SK-N-SH (cell line): Measurements from ENCODE around the gene SERPINE2.

Experiments used
- EP300 ChIP-seq, 2 experiments: IDR thresholded peaks; 2 replicates each; pipeline versions ENCODE4 v1.4.0 to v1.6.1; 2012; ENCODE audit warnings: borderline replicate concordance in 1 of 2, low read depth in 1 of 2, low read length in 1 of 2
- EZH2phosphoT487 ChIP-seq: fragments of 200-600 bp; sonication (generic); IDR thresholded peaks from 2 replicates; pipeline ENCODE4 v1.6.1; 2017; ENCODE audit warnings: low read depth, mixed run types, mild to moderate bottlenecking, antibody characterized with exemption, moderate library complexity, borderline replicate concordance
- FOSL2 ChIP-seq: IDR thresholded peaks from 2 replicates; pipeline ENCODE4 v1.4.0; 2012; ENCODE audit warnings: low read depth, mild to moderate bottlenecking, moderate library complexity, borderline replicate concordance
- POLR2AphosphoS5 ChIP-seq: IDR thresholded peaks from 2 replicates; pipeline ENCODE4 v1.6.1; 2012; ENCODE audit warnings: low read depth, low read length
- RAD21 ChIP-seq: IDR thresholded peaks from 2 replicates; pipeline ENCODE4 v1.6.1; 2012; ENCODE audit warnings: mild to moderate bottlenecking, low read length
- SIN3A ChIP-seq: IDR thresholded peaks from 2 replicates; pipeline ENCODE4 v1.6.1; 2012; ENCODE audit warnings: low read depth, mild to moderate bottlenecking, low read length, moderate library complexity, borderline replicate concordance
- TAF1 ChIP-seq: IDR thresholded peaks from 2 replicates; pipeline ENCODE4 v1.6.1; 2012; ENCODE audit warnings: low read depth, mild to moderate bottlenecking, low read length, moderate library complexity, borderline replicate concordance
- YY1 ChIP-seq: IDR thresholded peaks from 2 replicates; pipeline ENCODE4 v1.4.0; 2012; ENCODE audit warnings: low read depth, mild to moderate bottlenecking
- TF ChIP-seq, protein P1 (sequence below): fragments of 200-600 bp; sonication (generic); IDR thresholded peaks from 2 replicates; pipeline ENCODE4 v1.6.1; 2017; ENCODE audit warnings: antibody characterized with exemption, mild to moderate bottlenecking, moderate library complexity
- TF ChIP-seq, protein P2 (sequence below): IDR thresholded peaks from 2 replicates; pipeline ENCODE4 v1.4.0; 2012; ENCODE audit warnings: low read depth
- TF ChIP-seq, protein P3 (sequence below): IDR thresholded peaks from 2 replicates; pipeline ENCODE4 v1.6.1; 2012; ENCODE audit warnings: mild to moderate bottlenecking, low read depth, low read length, moderate library complexity

DNA sequence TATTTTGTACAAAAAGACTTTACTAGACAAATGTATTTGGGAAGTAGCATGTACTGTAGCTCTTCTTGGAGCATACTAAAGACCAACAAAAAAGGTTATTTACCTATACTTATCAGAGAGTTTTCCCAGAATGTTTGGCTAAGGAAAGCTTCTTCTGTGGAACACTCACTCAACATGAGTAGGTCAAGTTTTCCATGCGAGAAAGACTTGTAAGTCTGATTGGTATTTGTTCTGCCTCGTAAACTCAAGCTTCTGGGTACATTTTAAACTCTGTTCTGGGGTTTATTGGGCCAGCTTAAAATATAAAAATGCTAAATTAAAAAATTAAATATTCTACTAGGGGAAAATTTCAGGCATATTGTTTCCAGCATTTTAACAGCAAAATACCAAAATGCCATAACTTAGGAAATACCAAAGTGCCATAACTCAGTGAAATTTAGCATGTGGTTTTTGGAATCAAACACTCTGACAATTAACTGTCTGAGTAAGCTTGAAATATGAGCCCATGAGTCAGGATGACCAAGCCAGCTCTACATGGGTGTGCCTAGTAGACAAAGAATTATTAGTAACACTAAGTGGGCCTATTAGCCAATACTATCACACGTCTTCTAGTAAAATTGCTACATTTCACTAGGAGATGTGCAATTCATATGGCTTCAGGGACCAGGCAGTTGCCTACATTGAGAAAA is 47.3 kb upstream of the SERPINE2 start:
- TF ChIP-seq, protein P1, sequence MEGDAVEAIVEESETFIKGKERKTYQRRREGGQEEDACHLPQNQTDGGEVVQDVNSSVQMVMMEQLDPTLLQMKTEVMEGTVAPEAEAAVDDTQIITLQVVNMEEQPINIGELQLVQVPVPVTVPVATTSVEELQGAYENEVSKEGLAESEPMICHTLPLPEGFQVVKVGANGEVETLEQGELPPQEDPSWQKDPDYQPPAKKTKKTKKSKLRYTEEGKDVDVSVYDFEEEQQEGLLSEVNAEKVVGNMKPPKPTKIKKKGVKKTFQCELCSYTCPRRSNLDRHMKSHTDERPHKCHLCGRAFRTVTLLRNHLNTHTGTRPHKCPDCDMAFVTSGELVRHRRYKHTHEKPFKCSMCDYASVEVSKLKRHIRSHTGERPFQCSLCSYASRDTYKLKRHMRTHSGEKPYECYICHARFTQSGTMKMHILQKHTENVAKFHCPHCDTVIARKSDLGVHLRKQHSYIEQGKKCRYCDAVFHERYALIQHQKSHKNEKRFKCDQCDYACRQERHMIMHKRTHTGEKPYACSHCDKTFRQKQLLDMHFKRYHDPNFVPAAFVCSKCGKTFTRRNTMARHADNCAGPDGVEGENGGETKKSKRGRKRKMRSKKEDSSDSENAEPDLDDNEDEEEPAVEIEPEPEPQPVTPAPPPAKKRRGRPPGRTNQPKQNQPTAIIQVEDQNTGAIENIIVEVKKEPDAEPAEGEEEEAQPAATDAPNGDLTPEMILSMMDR = no peak
- TF ChIP-seq, protein P2, sequence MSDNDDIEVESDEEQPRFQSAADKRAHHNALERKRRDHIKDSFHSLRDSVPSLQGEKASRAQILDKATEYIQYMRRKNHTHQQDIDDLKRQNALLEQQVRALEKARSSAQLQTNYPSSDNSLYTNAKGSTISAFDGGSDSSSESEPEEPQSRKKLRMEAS = peak; percentile 80; the same call in 1 of the 2 replicates
- TF ChIP-seq EP300 (IDR thresholded peaks at IDR 0.05; ENCODE audit: borderline replicate concordance in 1 of 2, low read depth in 1 of 2, low read length in 1 of 2) (peak; percentile 61 to 99), TAF1 (peak; percentile 50; the same call in 1 of the 2 replicates), POLR2AphosphoS5 (peak; percentile 89), RAD21 (no peak), EZH2phosphoT487 (no peak), SIN3A (peak; percentile 58; the same call in 1 of the 2 replicates), FOSL2 (peak; percentile 99), YY1 (no peak)
- TF ChIP-seq, protein P3, sequence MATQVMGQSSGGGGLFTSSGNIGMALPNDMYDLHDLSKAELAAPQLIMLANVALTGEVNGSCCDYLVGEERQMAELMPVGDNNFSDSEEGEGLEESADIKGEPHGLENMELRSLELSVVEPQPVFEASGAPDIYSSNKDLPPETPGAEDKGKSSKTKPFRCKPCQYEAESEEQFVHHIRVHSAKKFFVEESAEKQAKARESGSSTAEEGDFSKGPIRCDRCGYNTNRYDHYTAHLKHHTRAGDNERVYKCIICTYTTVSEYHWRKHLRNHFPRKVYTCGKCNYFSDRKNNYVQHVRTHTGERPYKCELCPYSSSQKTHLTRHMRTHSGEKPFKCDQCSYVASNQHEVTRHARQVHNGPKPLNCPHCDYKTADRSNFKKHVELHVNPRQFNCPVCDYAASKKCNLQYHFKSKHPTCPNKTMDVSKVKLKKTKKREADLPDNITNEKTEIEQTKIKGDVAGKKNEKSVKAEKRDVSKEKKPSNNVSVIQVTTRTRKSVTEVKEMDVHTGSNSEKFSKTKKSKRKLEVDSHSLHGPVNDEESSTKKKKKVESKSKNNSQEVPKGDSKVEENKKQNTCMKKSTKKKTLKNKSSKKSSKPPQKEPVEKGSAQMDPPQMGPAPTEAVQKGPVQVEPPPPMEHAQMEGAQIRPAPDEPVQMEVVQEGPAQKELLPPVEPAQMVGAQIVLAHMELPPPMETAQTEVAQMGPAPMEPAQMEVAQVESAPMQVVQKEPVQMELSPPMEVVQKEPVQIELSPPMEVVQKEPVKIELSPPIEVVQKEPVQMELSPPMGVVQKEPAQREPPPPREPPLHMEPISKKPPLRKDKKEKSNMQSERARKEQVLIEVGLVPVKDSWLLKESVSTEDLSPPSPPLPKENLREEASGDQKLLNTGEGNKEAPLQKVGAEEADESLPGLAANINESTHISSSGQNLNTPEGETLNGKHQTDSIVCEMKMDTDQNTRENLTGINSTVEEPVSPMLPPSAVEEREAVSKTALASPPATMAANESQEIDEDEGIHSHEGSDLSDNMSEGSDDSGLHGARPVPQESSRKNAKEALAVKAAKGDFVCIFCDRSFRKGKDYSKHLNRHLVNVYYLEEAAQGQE = no peak
